ENCODE data around the gene TBC1D13.
"Not testable (repeated sequence)": the region's sequence is repeated elsewhere in the genome, so short reads cannot be mapped to it uniquely, and the experiment has no call there.

The TBC1D13 gene

GRCh38 chr9:128786681-128787601 lies at the start of gene TBC1D13:
Gene TBC1D13 (plus strand): TSS chr9:128787253. CDS start chr9:128787354, 101 bp downstream.
- DNase-seq, result peak; percentile 75

- no peak for DNase-seq
Observed at GRCh38 chr9:128742401-128742800, 44.7 kb upstream of the TBC1D13 start.

- DNase-seq, result no peak
Observed at GRCh38 chr9:128743421-128743820, 43.6 kb upstream of the TBC1D13 start.

GRCh38 chr9:128747241-128747640 lies 39.8 kb upstream of the TBC1D13 start:
- no peak for DNase-seq

GRCh38 chr9:128750926-128751595 lies 36.0 kb upstream of the TBC1D13 start:
- no peak for DNase-seq

GRCh38 chr9:128753627-128754026 lies 33.4 kb upstream of the TBC1D13 start:
- DNase-seq, result no peak

GRCh38 chr9:128757602-128758001 lies 29.5 kb upstream of the TBC1D13 start:
- no peak for DNase-seq

GRCh38 chr9:128762671-128763449 lies 24.2 kb upstream of the TBC1D13 start:
- no peak for DNase-seq

- no peak for DNase-seq
Observed at GRCh38 chr9:128764361-128764760, 22.7 kb upstream of the TBC1D13 start.

- DNase-seq, result no peak
Observed at GRCh38 chr9:128765499-128765898, 21.6 kb upstream of the TBC1D13 start.

GRCh38 chr9:128768606-128769005 lies 18.4 kb upstream of the TBC1D13 start:
- no peak for DNase-seq

GRCh38 chr9:128770286-128771030 lies 16.6 kb upstream of the TBC1D13 start:
- DNase-seq, result no peak

GRCh38 chr9:128771094-128771721 lies 15.8 kb upstream of the TBC1D13 start:
- no peak for DNase-seq

- peak; percentile 80 for DNase-seq
Observed at GRCh38 chr9:128771745-128772519, 15.1 kb upstream of the TBC1D13 start, which contains the start of gene ZER1. Gene ZER1 (minus strand): TSS chr9:128771927. CDS start chr9:128755565, 16,362 bp downstream.

GRCh38 chr9:128773049-128773448 lies 14.0 kb upstream of the TBC1D13 start:
- DNase-seq, result no peak

GRCh38 chr9:128774804-128775203 lies 12.2 kb upstream of the TBC1D13 start:
- no peak for DNase-seq

GRCh38 chr9:128780093-128780492 lies 7.0 kb upstream of the TBC1D13 start:
- DNase-seq, result not testable (repeated sequence)

- no peak for DNase-seq
Observed at GRCh38 chr9:128781187-128782070, 5.6 kb upstream of the TBC1D13 start.

- no peak for DNase-seq
Observed at GRCh38 chr9:128782669-128783068, 4.4 kb upstream of the TBC1D13 start.

- no peak for DNase-seq
Observed at GRCh38 chr9:128785427-128785826, 1.6 kb upstream of the TBC1D13 start.

Data from NCI-H748 treated with DMSO at 0.1 percent for 48 hours (cell line).